ENCODE measurements around the gene SLC6A15. TPM values are rescaled to one million over a fixed set of nuclear protein-coding genes. Genes with fewer than 3 reads are reported as not detected.

Gene SLC6A15
- total RNA-seq, 4 donors from 2014 or later = 0.89 to 4.0 (median 1.6) TPM

- no peak for DNase-seq
- Histone ChIP-seq H3K36me3 (no peaks in the 10 kb centered on the region), H3K9me3 (no peaks in the 10 kb centered on the region), H3K4me1 (no peaks in the 10 kb centered on the region), H3K4me3 (replicated peaks in 1 of 3) (no peak overlapping the region), H3K27ac (no peak overlapping the region), H3K27me3 (no peaks in the 10 kb centered on the region)
- intact Hi-C loops (cut with DNase I) = no loop called here
- WGBS, 2 donors = 74 to 96% methylated on average over 3 of the region's 3 CpGs
- TF ChIP-seq POLR2A (IDR thresholded peaks at IDR 0.05) = no peak
- no peak for TF ChIP-seq CTCF (IDR thresholded peaks at IDR 0.05)
Measured at GRCh38 chr12:84811291-84811690, 101.3 kb downstream of the SLC6A15 start.

GRCh38 chr12:84810611-84811010 lies 102.0 kb downstream of the SLC6A15 start:
- WGBS, 2 donors = 93 to 94% methylated on average over 1 of the region's 1 CpG
- H3K9me3 ChIP-seq = no peaks in the 10 kb centered on the region
- no peak for DNase-seq
- H3K27ac ChIP-seq = no peak overlapping the region
- no peak overlapping the region for H3K4me3 ChIP-seq (replicated peaks in 1 of 3)
- no peaks in the 10 kb centered on the region for H3K27me3 ChIP-seq
- no peaks in the 10 kb centered on the region for H3K36me3 ChIP-seq
- no peak for TF ChIP-seq POLR2A (IDR thresholded peaks at IDR 0.05)
- TF ChIP-seq CTCF (IDR thresholded peaks at IDR 0.05) = no peak
- intact Hi-C loops (cut with DNase I) = no loop called here
- no peaks in the 10 kb centered on the region for H3K4me1 ChIP-seq

Small RNAs within 50 kb of the gene (small RNA-seq; reads per million reads assigned to genes)
- not detected for gene AC128657.1

Other genes with a start within 250 kb of the SLC6A15 start
- under 1 TPM in 2 of 4 donors, not detected in 2; 0.27 to 0.56 TPM for gene TSPAN19, start 123.5 kb upstream of the SLC6A15 start, total RNA-seq
- 1 to 10 TPM; 1.3 to 6.8 (median 4.4) TPM for gene LRRIQ1, start 123.6 kb upstream of the SLC6A15 start, total RNA-seq